ENCODE data around the gene TMEM170A.
A peak's percentile ranks its signal among the peaks of the same experiment; 100 is the strongest.
"Not testable (repeated sequence)": the region's sequence is repeated elsewhere in the genome, so short reads cannot be mapped to it uniquely, and the experiment has no call there.

Gene TMEM170A

GRCh38 chr16:75432828-75433731, 31.4 kb downstream of the TMEM170A start, which contains the start of gene CFDP1:
Gene CFDP1 (minus strand): TSS chr16:75433503. CDS start chr16:75433352, 151 bp downstream.
- TF ChIP-seq POLR2A (IDR thresholded peaks at IDR 0.05; ENCODE audit: extremely low read depth, insufficient read length) (peak; percentile 64), MYC (IDR thresholded peaks at IDR 0.05; ENCODE audit: low read depth, low read length) (peak; percentile 88), MAX (IDR thresholded peaks at IDR 0.05; ENCODE audit: low read depth, low read length) (peak; percentile 87), CTCF (IDR thresholded peaks at IDR 0.05; ENCODE audit: low read depth, low read length) (no peak)
- peak; percentile 95 for DNase-seq (ENCODE audit: low read depth)
- H3K4me3 ChIP-seq (ENCODE audit: low read depth, low read length), result peak within 1 kb of the TSS; percentile 66

- DNase-seq (ENCODE audit: low read depth), result no peak
- TF ChIP-seq POLR2A (IDR thresholded peaks at IDR 0.05; ENCODE audit: extremely low read depth, insufficient read length) (no peak), MYC (IDR thresholded peaks at IDR 0.05; ENCODE audit: low read depth, low read length) (no peak), CTCF (IDR thresholded peaks at IDR 0.05; ENCODE audit: low read depth, low read length) (no peak), MAX (IDR thresholded peaks at IDR 0.05; ENCODE audit: low read depth, low read length) (no peak)
- H3K4me3 ChIP-seq (ENCODE audit: low read depth, low read length), result no peak overlapping the region
These were observed 34.7 kb downstream of the TMEM170A start for GRCh38 chr16:75429621-75430403.

- not testable (repeated sequence) for H3K4me3 ChIP-seq (ENCODE audit: low read depth, low read length); DNase-seq (ENCODE audit: low read depth)
These were observed 38.0 kb downstream of the TMEM170A start for GRCh38 chr16:75426524-75426923.

- not testable (repeated sequence) for H3K4me3 ChIP-seq (ENCODE audit: low read depth, low read length); DNase-seq (ENCODE audit: low read depth)
These were observed 40.3 kb downstream of the TMEM170A start for GRCh38 chr16:75424105-75424762.

- H3K4me3 ChIP-seq (ENCODE audit: low read depth, low read length), result no peak overlapping the region
- no peak for TF ChIP-seq MAX (IDR thresholded peaks at IDR 0.05; ENCODE audit: low read depth, low read length)
- TF ChIP-seq CTCF (IDR thresholded peaks at IDR 0.05; ENCODE audit: low read depth, low read length), result no peak
- no peak for TF ChIP-seq POLR2A (IDR thresholded peaks at IDR 0.05; ENCODE audit: extremely low read depth, insufficient read length)
- no peak for TF ChIP-seq MYC (IDR thresholded peaks at IDR 0.05; ENCODE audit: low read depth, low read length)
These were observed 40.8 kb downstream of the TMEM170A start for GRCh38 chr16:75423723-75424104.

GRCh38 chr16:75421820-75422126, 42.7 kb downstream of the TMEM170A start:
- TF ChIP-seq CTCF (IDR thresholded peaks at IDR 0.05; ENCODE audit: low read depth, low read length), result no peak
- TF ChIP-seq MAX (IDR thresholded peaks at IDR 0.05; ENCODE audit: low read depth, low read length), result no peak
- no peak for TF ChIP-seq MYC (IDR thresholded peaks at IDR 0.05; ENCODE audit: low read depth, low read length)
- TF ChIP-seq POLR2A (IDR thresholded peaks at IDR 0.05; ENCODE audit: extremely low read depth, insufficient read length), result no peak
- DNase-seq (ENCODE audit: low read depth), result no peak
- no peak overlapping the region for H3K4me3 ChIP-seq (ENCODE audit: low read depth, low read length)

More at GRCh38 chr16:75423723-75424104, 40.8 kb downstream of the TMEM170A start:
- no peak for DNase-seq (ENCODE audit: low read depth)
